DOHH2 (cell line): Measurements from ENCODE around the gene BMPER.

Experiments
- H3F3A ChIP-seq: fragments of 200-600 bp; sonication (generic), shearing (Covaris generic); 2 replicates; pipeline ENCODE4 v1.6.0; 2016; ENCODE audit warnings: antibody characterized with exemption, mild to moderate bottlenecking; ENCODE audit not compliant: control insufficient read depth, insufficient read depth
- H3K27ac ChIP-seq: fragments of 200-600 bp; sonication (generic); 2 replicates; pipeline ENCODE4 v1.5.1; 2014; ENCODE audit warnings: low read depth, mild to moderate bottlenecking, low read length, moderate library complexity
- H3K27me3 ChIP-seq: fragments of 200-600 bp; sonication (generic); 2 replicates; pipeline ENCODE4 v1.6.1; 2014; ENCODE audit warnings: mild to moderate bottlenecking, low read length, mixed read lengths; ENCODE audit not compliant: control insufficient read depth
- H3K36me3 ChIP-seq: fragments of 200-600 bp; sonication (generic); 2 replicates; pipeline ENCODE4 v1.6.1; 2014; ENCODE audit warnings: mild to moderate bottlenecking, low read length, moderate library complexity, mixed read lengths; ENCODE audit not compliant: control insufficient read depth
- H3K4me1 ChIP-seq: fragments of 200-600 bp; sonication (generic); 2 replicates; pipeline ENCODE4 v1.6.1; 2014; ENCODE audit warnings: mild to moderate bottlenecking, low read length, mixed read lengths; ENCODE audit not compliant: control insufficient read depth
- H3K4me2 ChIP-seq: fragments of 200-600 bp; sonication (generic); 2 replicates; pipeline ENCODE4 v1.6.0; 2014; ENCODE audit warnings: mild to moderate bottlenecking, low read length, moderate library complexity
- H3K4me3 ChIP-seq: fragments of 200-600 bp; sonication (generic); 2 replicates; pipeline ENCODE4 v1.5.1; 2014; ENCODE audit warnings: mild to moderate bottlenecking, low read length, mixed read lengths
- H3K79me2 ChIP-seq: fragments of 200-600 bp; sonication (generic); 2 replicates; pipeline ENCODE4 v1.6.1; 2014; ENCODE audit warnings: mild to moderate bottlenecking, low read length, mixed read lengths; ENCODE audit not compliant: control insufficient read depth
- H3K9me2 ChIP-seq: fragments of 200-600 bp; sonication (generic); replicated peaks from 2 replicates; pipeline ENCODE4 v1.6.1; 2014; ENCODE audit warnings: mild to moderate bottlenecking, low read length, mixed read lengths; ENCODE audit not compliant: control insufficient read depth
- H3K9me3 ChIP-seq: fragments of 200-600 bp; sonication (generic); 2 replicates; pipeline ENCODE4 v1.6.1; 2014; ENCODE audit warnings: antibody characterized with exemption, low read length, mixed read lengths; ENCODE audit not compliant: control insufficient read depth, insufficient read depth
- H4K20me1 ChIP-seq: fragments of 200-600 bp; sonication (generic); 2 replicates; pipeline ENCODE4 v1.6.0; 2014; ENCODE audit warnings: low read depth, mild to moderate bottlenecking, antibody characterized with exemption, low read length, moderate library complexity; ENCODE audit not compliant: control insufficient read depth, insufficient read depth
- EZH2phosphoT487 ChIP-seq: fragments of 200-600 bp; sonication (generic); IDR thresholded peaks from 2 replicates; pipeline ENCODE4 v1.6.1; 2017; ENCODE audit warnings: borderline replicate concordance, mild to moderate bottlenecking, antibody characterized with exemption, low read length, moderate library complexity, mixed read lengths
- TF ChIP-seq, protein P1 (sequence below): fragments of 200-600 bp; sonication (generic); IDR thresholded peaks from one replicate; pipeline ENCODE4 v1.5.1; 2014; ENCODE audit warnings: antibody characterized with exemption, mild to moderate bottlenecking, low read depth, low read length; ENCODE audit not compliant: poor library complexity, severe bottlenecking

BMPER gene

DNA sequence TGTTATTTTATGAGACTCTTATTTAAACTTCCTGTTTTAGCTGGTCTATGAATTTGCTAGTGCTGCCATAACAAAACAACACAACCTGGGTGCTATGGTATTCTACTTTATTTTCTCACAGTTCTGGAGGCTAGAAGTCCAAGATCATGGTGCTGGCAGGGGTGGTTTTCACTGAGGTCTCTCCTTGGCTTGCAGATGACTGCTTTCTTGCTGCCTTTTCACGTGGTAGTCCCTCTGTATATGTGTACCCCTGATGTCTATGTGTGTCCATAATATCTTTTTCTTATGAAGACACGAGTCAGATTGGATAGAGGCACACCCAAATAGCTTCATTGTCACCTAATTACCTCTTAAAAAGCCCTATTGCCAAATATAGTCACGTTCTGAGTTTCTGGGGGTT lies 270.5 kb downstream of the BMPER start:
- no peaks in the 10 kb centered on the region for H3F3A ChIP-seq
- TF ChIP-seq EZH2phosphoT487 = no peak
- TF ChIP-seq, protein P1, sequence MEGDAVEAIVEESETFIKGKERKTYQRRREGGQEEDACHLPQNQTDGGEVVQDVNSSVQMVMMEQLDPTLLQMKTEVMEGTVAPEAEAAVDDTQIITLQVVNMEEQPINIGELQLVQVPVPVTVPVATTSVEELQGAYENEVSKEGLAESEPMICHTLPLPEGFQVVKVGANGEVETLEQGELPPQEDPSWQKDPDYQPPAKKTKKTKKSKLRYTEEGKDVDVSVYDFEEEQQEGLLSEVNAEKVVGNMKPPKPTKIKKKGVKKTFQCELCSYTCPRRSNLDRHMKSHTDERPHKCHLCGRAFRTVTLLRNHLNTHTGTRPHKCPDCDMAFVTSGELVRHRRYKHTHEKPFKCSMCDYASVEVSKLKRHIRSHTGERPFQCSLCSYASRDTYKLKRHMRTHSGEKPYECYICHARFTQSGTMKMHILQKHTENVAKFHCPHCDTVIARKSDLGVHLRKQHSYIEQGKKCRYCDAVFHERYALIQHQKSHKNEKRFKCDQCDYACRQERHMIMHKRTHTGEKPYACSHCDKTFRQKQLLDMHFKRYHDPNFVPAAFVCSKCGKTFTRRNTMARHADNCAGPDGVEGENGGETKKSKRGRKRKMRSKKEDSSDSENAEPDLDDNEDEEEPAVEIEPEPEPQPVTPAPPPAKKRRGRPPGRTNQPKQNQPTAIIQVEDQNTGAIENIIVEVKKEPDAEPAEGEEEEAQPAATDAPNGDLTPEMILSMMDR = no peak
- H3K4me3 ChIP-seq = no peak overlapping the region
- no peak overlapping the region for H3K27ac ChIP-seq
- no peaks in the 10 kb centered on the region for H3K9me2 ChIP-seq
- no peaks in the 10 kb centered on the region; the same call in 1 of the 2 replicates for H3K9me3 ChIP-seq
- H3K27me3 ChIP-seq = no peaks in the 10 kb centered on the region
- H3K36me3 ChIP-seq = no peaks in the 10 kb centered on the region
- H3K79me2 ChIP-seq = no peaks in the 10 kb centered on the region
- H3K4me2 ChIP-seq = no peak overlapping the region
- no peaks in the 10 kb centered on the region for H4K20me1 ChIP-seq
- no peaks in the 10 kb centered on the region for H3K4me1 ChIP-seq

DNA sequence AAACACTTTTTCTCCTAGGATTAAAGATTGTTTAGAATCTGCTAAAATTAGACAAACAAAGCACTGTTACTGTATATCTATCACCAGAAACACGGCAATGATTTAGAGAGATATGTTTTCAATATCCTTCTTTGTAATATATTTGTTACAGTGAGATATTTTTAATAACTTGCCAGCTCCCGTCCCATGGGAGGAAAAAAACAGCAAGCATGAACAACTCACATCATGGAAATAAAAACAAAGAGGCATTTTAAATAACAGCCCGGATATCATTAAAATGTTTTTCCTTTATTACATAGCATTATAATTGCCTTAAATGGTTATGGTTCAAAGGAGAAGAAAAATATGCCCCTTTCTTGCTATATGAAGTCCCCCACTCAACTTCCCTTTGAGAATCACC lies 272.1 kb downstream of the BMPER start:
- Histone ChIP-seq H3K27me3 (no peaks in the 10 kb centered on the region), H3K9me2 (no peaks in the 10 kb centered on the region), H3K4me3 (no peak overlapping the region), H3K36me3 (no peaks in the 10 kb centered on the region), H3K9me3 (no peaks in the 10 kb centered on the region; the same call in 1 of the 2 replicates), H3K4me2 (no peak overlapping the region), H3K79me2 (no peaks in the 10 kb centered on the region), H4K20me1 (no peaks in the 10 kb centered on the region), H3K27ac (no peak overlapping the region), H3K4me1 (no peaks in the 10 kb centered on the region), H3F3A (no peaks in the 10 kb centered on the region)
- TF ChIP-seq, protein P1 = no peak
- TF ChIP-seq EZH2phosphoT487 = no peak

DNA sequence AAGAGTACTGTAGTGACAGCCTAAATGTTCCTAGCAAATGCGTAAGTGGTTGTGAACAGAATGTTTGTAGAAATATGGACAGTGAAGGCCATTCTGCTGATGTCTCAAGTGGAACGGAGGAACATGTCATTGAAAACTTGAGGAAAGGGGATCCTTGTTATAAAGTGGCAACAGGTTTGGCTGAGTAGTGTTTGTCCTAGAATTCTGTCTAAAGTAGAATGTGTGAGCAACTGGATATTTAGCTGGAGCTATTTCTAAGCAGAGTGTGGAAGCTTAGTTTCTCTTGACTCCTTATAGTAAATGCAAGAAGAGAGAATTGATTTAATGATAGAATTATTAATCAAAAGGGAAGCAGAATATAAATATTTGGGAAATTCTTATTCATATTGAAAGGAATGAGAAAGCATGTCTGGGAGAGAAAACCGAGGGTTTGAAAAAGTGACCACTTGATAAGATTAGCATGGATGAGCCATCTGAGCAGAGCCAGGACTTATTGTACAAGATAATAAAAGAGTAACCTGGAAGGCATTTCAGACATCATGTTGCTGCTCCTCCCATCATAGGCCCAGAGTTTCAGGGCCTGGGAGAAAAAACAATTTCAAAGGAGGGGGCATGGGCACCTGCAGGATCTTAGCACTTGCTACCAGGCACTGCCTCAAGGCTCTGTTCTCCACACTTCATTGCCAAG lies 276.1 kb downstream of the BMPER start:
- Histone ChIP-seq H3K9me3 (no peaks in the 10 kb centered on the region; the same call in 1 of the 2 replicates), H3K4me1 (no peaks in the 10 kb centered on the region), H3K9me2 (no peaks in the 10 kb centered on the region), H3K79me2 (no peaks in the 10 kb centered on the region), H3K27ac (no peak overlapping the region), H3F3A (no peaks in the 10 kb centered on the region), H3K27me3 (no peaks in the 10 kb centered on the region), H4K20me1 (no peaks in the 10 kb centered on the region), H3K4me2 (no peak overlapping the region), H3K4me3 (no peak overlapping the region), H3K36me3 (no peaks in the 10 kb centered on the region)
- TF ChIP-seq, protein P1 = no peak
- TF ChIP-seq EZH2phosphoT487 = no peak
